ENCODE results near the gene CBFA2T2. TPM values are rescaled to one million over a fixed set of nuclear protein-coding genes. Genes with fewer than 3 reads are reported as not detected.

The CBFA2T2 gene
- total RNA-seq, 1 experiment from 2014 or later = 16.3 TPM

DNA sequence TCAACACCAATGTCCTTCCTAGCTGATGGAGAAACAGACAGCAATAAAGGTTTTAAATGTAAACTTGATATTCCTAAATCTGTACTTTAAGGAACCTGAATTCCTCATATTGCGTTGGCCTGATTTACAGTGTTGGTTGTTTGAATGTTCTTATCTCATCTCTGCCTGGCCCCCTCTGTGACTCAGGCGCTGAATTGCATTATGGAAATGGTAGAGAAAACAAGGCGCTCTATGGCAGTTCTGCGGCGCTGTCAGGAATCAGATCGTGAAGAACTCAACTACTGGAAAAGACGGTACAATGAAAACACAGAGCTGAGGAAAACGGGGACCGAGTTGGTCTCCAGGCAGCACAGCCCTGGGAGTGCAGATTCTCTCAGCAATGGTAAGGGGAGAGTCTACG lies 139.6 kb downstream of the CBFA2T2 start:
- TF ChIP-seq TCF7L2 (IDR thresholded peaks at IDR 0.05; ENCODE audit: low read depth, low read length) = no peak
- no peak for TF ChIP-seq SIN3A (IDR thresholded peaks at IDR 0.05; ENCODE audit: borderline replicate concordance, insufficient read depth, low read depth, low read length)
- TF ChIP-seq, protein P1, sequence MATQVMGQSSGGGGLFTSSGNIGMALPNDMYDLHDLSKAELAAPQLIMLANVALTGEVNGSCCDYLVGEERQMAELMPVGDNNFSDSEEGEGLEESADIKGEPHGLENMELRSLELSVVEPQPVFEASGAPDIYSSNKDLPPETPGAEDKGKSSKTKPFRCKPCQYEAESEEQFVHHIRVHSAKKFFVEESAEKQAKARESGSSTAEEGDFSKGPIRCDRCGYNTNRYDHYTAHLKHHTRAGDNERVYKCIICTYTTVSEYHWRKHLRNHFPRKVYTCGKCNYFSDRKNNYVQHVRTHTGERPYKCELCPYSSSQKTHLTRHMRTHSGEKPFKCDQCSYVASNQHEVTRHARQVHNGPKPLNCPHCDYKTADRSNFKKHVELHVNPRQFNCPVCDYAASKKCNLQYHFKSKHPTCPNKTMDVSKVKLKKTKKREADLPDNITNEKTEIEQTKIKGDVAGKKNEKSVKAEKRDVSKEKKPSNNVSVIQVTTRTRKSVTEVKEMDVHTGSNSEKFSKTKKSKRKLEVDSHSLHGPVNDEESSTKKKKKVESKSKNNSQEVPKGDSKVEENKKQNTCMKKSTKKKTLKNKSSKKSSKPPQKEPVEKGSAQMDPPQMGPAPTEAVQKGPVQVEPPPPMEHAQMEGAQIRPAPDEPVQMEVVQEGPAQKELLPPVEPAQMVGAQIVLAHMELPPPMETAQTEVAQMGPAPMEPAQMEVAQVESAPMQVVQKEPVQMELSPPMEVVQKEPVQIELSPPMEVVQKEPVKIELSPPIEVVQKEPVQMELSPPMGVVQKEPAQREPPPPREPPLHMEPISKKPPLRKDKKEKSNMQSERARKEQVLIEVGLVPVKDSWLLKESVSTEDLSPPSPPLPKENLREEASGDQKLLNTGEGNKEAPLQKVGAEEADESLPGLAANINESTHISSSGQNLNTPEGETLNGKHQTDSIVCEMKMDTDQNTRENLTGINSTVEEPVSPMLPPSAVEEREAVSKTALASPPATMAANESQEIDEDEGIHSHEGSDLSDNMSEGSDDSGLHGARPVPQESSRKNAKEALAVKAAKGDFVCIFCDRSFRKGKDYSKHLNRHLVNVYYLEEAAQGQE (IDR thresholded peaks at IDR 0.05; ENCODE audit: insufficient read depth in 1 of 2, low read depth in 2 of 2, low read length in 1 of 2) = no peak
- TF ChIP-seq, protein P2, sequence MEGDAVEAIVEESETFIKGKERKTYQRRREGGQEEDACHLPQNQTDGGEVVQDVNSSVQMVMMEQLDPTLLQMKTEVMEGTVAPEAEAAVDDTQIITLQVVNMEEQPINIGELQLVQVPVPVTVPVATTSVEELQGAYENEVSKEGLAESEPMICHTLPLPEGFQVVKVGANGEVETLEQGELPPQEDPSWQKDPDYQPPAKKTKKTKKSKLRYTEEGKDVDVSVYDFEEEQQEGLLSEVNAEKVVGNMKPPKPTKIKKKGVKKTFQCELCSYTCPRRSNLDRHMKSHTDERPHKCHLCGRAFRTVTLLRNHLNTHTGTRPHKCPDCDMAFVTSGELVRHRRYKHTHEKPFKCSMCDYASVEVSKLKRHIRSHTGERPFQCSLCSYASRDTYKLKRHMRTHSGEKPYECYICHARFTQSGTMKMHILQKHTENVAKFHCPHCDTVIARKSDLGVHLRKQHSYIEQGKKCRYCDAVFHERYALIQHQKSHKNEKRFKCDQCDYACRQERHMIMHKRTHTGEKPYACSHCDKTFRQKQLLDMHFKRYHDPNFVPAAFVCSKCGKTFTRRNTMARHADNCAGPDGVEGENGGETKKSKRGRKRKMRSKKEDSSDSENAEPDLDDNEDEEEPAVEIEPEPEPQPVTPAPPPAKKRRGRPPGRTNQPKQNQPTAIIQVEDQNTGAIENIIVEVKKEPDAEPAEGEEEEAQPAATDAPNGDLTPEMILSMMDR (IDR thresholded peaks at IDR 0.05) = no peak
- no peak for TF ChIP-seq POLR2AphosphoS5 (IDR thresholded peaks at IDR 0.05; ENCODE audit: low read depth, low read length)
- H3K36me3 ChIP-seq (ENCODE audit: control insufficient read depth, insufficient read depth, low read length) = no peaks in the 10 kb centered on the region; the same call in 1 of the 2 replicates
- H3K4me1 ChIP-seq (ENCODE audit: control insufficient read depth, insufficient read depth, low read length) = no peaks in the 10 kb centered on the region
- H3K27ac ChIP-seq (ENCODE audit: low read length) = no peak overlapping the region
- no TSS peak for BruUV-seq (replicated peaks)
- intact Hi-C loops (cut with micrococcal nuclease; ENCODE audit: unreplicated experiment) (no loop called here), in situ Hi-C loops (cut with HindIII; ENCODE audit: low pct_unique_long_range_greater_than_20kb, low sequenced_read_pairs) (no loop called here)
- no peak for ATAC-seq
- CTCF ChIA-PET = no interaction called here
- no peaks in the 10 kb centered on the region for H3K27me3 ChIP-seq (ENCODE audit: control insufficient read depth, insufficient read depth, low read length)
- no peak for DNase-seq (ENCODE audit: low read depth, low spot score)
- no peaks in the 10 kb centered on the region for H3K9me3 ChIP-seq (ENCODE audit: control insufficient read depth, insufficient read depth, low read depth, low read length)
- POLR2A ChIA-PET = no interaction called here
- no peak overlapping the region for H3K4me3 ChIP-seq (ENCODE audit: low read depth in 2 of 2, low read length in 2 of 2)

DNA sequence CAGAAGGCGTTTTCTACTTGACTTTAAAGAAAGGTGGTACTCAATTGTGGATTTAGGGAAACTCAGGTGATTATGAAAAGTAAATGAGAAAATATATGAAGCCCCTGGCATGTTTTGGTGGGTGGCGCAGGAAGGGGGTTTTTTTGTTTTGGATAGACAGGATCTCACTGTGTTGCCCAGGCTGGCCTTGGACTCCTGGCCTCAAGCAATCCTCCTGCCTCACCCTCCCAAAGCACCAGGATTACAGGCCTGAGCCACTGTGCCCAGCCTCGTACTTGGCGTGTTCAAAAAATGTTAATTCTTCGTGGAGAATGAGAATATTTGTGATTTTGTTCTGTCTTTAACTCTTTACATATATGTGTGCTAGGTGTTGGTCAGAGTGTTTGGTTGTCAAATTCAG lies 140.1 kb downstream of the CBFA2T2 start:
- no TSS peak for BruUV-seq (replicated peaks)
- Histone ChIP-seq H3K27ac (ENCODE audit: low read length) (no peak overlapping the region), H3K27me3 (ENCODE audit: control insufficient read depth, insufficient read depth, low read length) (no peaks in the 10 kb centered on the region), H3K4me3 (ENCODE audit: low read depth in 2 of 2, low read length in 2 of 2) (no peak overlapping the region), H3K9me3 (ENCODE audit: control insufficient read depth, insufficient read depth, low read depth, low read length) (no peaks in the 10 kb centered on the region), H3K4me1 (ENCODE audit: control insufficient read depth, insufficient read depth, low read length) (no peaks in the 10 kb centered on the region), H3K36me3 (ENCODE audit: control insufficient read depth, insufficient read depth, low read length) (no peaks in the 10 kb centered on the region; the same call in 1 of the 2 replicates)
- ChIA-PET POLR2A (no interaction called here), CTCF (no interaction called here)
- in situ Hi-C loops (cut with HindIII; ENCODE audit: low pct_unique_long_range_greater_than_20kb, low sequenced_read_pairs) = no loop called here
- TF ChIP-seq SIN3A (IDR thresholded peaks at IDR 0.05; ENCODE audit: borderline replicate concordance, insufficient read depth, low read depth, low read length) (no peak), POLR2AphosphoS5 (IDR thresholded peaks at IDR 0.05; ENCODE audit: low read depth, low read length) (no peak), TCF7L2 (IDR thresholded peaks at IDR 0.05; ENCODE audit: low read depth, low read length) (no peak)
- TF ChIP-seq, protein P1 (IDR thresholded peaks at IDR 0.05; ENCODE audit: insufficient read depth in 1 of 2, low read depth in 2 of 2, low read length in 1 of 2) = no peak
- TF ChIP-seq, protein P2 (IDR thresholded peaks at IDR 0.05) = no peak
- ATAC-seq (no peak), DNase-seq (ENCODE audit: low read depth, low spot score) (no peak)
- intact Hi-C loops (cut with micrococcal nuclease; ENCODE audit: unreplicated experiment) = no loop called here

Measured in Panc1 (cell line).